Karpas-422 (cell line): ENCODE results near the gene COPG1. TPM values are rescaled to one million over a fixed set of nuclear protein-coding genes. Genes with fewer than 3 reads are reported as not detected.

ENCODE experiments used
- DNase-seq: peaks from one replicate; pipeline ENCODE4 v3.0.0-alpha.2; 2015
- H2AFZ ChIP-seq: fragments of 200-600 bp; sonication (generic); 2 replicates; pipeline ENCODE4 v1.6.1; 2014; ENCODE audit warnings: antibody characterized with exemption, low read length, mixed read lengths
- H3K27ac ChIP-seq: fragments of 200-600 bp; sonication (generic); 2 replicates; pipeline ENCODE4 v1.5.1; 2014; ENCODE audit warnings: mild to moderate bottlenecking, low read length, moderate library complexity
- H3K27me3 ChIP-seq: fragments of 200-600 bp; sonication (generic); 2 replicates; pipeline ENCODE4 v1.6.1; 2014; ENCODE audit warnings: low read length, mixed read lengths
- H3K36me3 ChIP-seq: fragments of 200-600 bp; sonication (generic); 2 replicates; pipeline ENCODE4 v1.6.1; 2014; ENCODE audit warnings: low read length, mixed read lengths; ENCODE audit not compliant: insufficient read depth
- H3K4me1 ChIP-seq: fragments of 200-600 bp; sonication (generic); 2 replicates; pipeline ENCODE4 v1.6.1; 2014; ENCODE audit warnings: mild to moderate bottlenecking, low read length, mixed read lengths
- H3K4me2 ChIP-seq: fragments of 200-600 bp; sonication (generic); 2 replicates; pipeline ENCODE4 v1.6.1; 2014; ENCODE audit warnings: low read length, low read depth, mild to moderate bottlenecking; ENCODE audit not compliant: poor library complexity, severe bottlenecking
- H3K4me3 ChIP-seq: fragments of 200-600 bp; sonication (generic); 2 replicates; pipeline ENCODE4 v1.5.1; 2014; ENCODE audit warnings: mild to moderate bottlenecking, antibody characterized with exemption, low read length, mixed read lengths
- H3K79me2 ChIP-seq: fragments of 200-600 bp; sonication (generic); 2 replicates; pipeline ENCODE4 v1.6.1; 2014; ENCODE audit warnings: mild to moderate bottlenecking, low read length, mixed read lengths
- H3K9ac ChIP-seq: fragments of 200-600 bp; sonication (generic); 2 replicates; pipeline ENCODE4 v1.6.0; 2014; ENCODE audit warnings: low read length
- H3K9me2 ChIP-seq: fragments of 200-600 bp; sonication (generic), shearing (Covaris generic); replicated peaks from 2 replicates; pipeline ENCODE4 v1.6.0; 2014; ENCODE audit warnings: mild to moderate bottlenecking, low read length, moderate library complexity; ENCODE audit not compliant: insufficient read depth
- H3K9me3 ChIP-seq: fragments of 300-700, 200-600 bp; sonication (generic); 2 replicates; pipeline ENCODE4 v1.6.1; 2014; ENCODE audit warnings: low read length, mixed read lengths
- H4K20me1 ChIP-seq: fragments of 200-600 bp; sonication (generic); 2 replicates; pipeline ENCODE4 v1.6.1; 2014; ENCODE audit warnings: mild to moderate bottlenecking, antibody characterized with exemption, low read length, low read depth; ENCODE audit not compliant: insufficient read depth
- total RNA-seq: library from RNA; depleted of rRNA; stranded (reverse); fragments of >200 nt; shearing (Covaris generic); gene quantifications from 2 replicates; pipeline ENCODE4 v1.2.3, GENCODE V29; 2014; ENCODE audit warnings: low replicate concordance

COPG1 gene
- total RNA-seq, 1 experiment from 2014 or later = 88.1 TPM

DNA sequence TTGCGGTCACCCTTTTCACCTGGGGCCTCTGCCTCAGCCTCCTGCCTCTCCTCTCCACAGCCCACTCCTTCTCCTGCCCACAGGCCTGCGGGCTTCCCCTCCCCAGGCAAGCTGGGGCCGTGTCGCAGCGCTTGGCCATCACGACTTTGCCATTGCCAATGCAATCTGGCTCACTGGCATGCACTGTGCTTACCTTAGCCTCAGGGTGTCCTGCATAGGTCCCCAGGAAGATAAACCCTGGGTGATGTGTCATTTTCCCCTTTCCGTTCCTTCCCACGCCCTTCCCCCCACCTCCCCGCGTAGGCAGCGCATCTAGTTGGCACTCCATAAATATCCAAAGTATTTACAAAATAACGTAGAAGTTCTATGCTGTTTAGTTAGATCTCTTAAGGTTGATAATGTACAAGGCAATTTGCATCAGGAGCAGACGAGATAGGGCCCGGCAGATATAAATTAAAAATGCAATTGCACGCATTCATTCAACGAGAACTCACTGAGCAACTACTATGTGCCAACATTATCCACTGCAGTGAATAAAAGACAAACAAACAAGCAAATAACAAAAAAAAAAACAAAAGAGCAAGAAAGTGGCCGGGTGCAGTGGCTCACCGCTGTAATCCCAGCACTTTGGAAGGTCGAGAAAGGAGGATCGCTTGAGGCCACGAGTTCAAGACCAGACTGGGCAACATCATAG is 973 bp upstream of the COPG1 start:
- DNase-seq = no peak
- Histone ChIP-seq H3K4me3 (peak overlapping the region; percentile 84), H3K4me1 (peaks cover 28% of the 10 kb centered on the region), H3K27me3 (no peaks in the 10 kb centered on the region), H3K4me2 (peak overlapping the region; percentile 86), H3K79me2 (peaks cover 23% of the 10 kb centered on the region), H3K9me2 (no peaks in the 10 kb centered on the region), H4K20me1 (no peaks in the 10 kb centered on the region), H2AFZ (no peak overlapping the region), H3K27ac (no peak overlapping the region), H3K36me3 (peaks cover 8% of the 10 kb centered on the region; the same call in 1 of the 2 replicates), H3K9me3 (no peaks in the 10 kb centered on the region), H3K9ac (peak overlapping the region; percentile 94)

DNA sequence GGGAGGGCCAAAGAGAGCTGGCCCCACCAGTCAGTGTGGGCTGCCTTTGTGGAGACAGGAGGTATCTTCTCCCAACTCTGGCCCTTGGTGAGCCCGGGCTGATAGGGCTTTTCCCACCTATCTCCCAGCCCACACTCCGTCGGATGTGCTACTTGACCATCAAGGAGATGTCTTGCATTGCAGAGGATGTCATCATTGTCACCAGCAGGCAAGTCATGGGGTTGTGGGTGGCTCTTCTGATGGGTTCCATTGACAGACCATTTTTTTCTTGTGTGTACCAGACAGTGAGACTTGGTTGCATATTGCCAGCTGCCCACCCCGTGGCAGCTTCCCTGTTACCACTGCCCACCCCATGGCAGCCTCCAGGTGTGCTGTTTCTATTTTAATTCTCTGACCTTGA is 3.3 kb downstream of the COPG1 start:
- H2AFZ ChIP-seq = no peak overlapping the region
- H3K4me3 ChIP-seq = no peak overlapping the region
- peaks cover 19% of the 10 kb centered on the region; the same call in 1 of the 2 replicates for H3K36me3 ChIP-seq
- H3K9ac ChIP-seq = no peak overlapping the region
- peaks cover 18% of the 10 kb centered on the region for H3K4me1 ChIP-seq
- no peak overlapping the region for H3K27ac ChIP-seq
- peaks cover 24% of the 10 kb centered on the region for H3K79me2 ChIP-seq
- no peak for DNase-seq
- no peak overlapping the region for H3K4me2 ChIP-seq
- no peaks in the 10 kb centered on the region; the same call in 1 of the 2 replicates for H4K20me1 ChIP-seq
- no peaks in the 10 kb centered on the region for H3K27me3 ChIP-seq
- no peaks in the 10 kb centered on the region for H3K9me3 ChIP-seq
- H3K9me2 ChIP-seq = no peaks in the 10 kb centered on the region

DNA sequence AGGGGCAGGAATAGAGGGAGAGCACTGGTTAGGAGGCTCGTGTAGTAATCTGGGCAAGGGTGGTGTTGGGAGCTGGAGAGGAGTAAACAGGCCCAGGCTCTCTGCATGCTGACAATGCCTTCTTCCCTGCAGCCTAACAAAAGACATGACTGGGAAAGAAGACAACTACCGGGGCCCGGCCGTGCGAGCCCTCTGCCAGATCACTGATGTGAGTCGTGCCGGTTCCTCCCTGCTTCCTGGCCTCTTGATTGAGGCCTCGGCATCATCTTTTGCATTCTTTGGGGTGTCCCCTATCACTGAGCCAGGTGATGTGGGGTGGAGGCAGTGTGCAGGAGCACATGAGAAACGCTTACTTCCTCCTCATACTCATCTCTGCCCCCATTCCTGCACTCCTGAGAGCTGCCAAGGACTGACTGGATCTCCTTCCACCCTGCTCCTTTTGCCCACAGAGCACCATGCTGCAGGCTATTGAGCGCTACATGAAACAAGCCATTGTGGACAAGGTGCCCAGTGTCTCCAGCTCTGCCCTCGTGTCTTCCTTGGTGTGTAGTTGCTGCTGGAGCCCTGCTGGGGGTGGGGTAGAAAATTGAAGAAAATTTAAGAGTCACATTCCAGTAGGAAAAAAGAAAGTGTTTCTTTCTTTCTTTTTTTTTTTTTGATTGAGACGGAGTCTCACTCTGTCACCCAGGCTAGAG is 5.3 kb downstream of the COPG1 start:
- H3K4me1 ChIP-seq = peaks cover 7% of the 10 kb centered on the region
- no peaks in the 10 kb centered on the region for H3K27me3 ChIP-seq
- no peak overlapping the region for H3K27ac ChIP-seq
- peaks cover 21% of the 10 kb centered on the region for H3K79me2 ChIP-seq
- H3K9ac ChIP-seq = no peak overlapping the region
- H3K9me3 ChIP-seq = no peaks in the 10 kb centered on the region
- H3K9me2 ChIP-seq = no peaks in the 10 kb centered on the region
- H3K4me2 ChIP-seq = no peak overlapping the region
- H3K4me3 ChIP-seq = no peak overlapping the region
- H2AFZ ChIP-seq = no peak overlapping the region
- H4K20me1 ChIP-seq = no peaks in the 10 kb centered on the region; the same call in 1 of the 2 replicates
- no peak for DNase-seq
- peaks cover 28% of the 10 kb centered on the region; the same call in 1 of the 2 replicates for H3K36me3 ChIP-seq

DNA sequence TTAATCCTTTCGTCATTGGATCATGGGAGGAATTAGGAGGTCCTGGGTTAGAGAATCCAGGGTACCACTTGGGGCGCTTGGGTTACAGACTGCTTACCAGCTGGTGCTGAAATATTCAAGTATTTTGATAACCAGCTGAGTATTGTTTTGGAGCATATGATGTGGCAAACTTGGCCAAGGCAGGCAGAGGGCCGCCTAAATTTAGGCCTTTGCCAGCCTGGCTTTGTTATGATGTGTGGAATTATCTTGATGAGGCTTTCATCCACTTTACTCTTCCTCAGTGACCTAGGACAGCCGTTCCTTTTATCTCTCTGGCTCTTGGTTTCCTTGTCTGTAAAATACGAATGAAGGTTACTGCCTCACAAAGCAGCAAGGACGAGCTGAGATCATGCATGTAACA is 6.9 kb downstream of the COPG1 start:
- Histone ChIP-seq H3K79me2 (peaks cover 10% of the 10 kb centered on the region; the same call in 1 of the 2 replicates), H3K27me3 (no peaks in the 10 kb centered on the region), H4K20me1 (no peaks in the 10 kb centered on the region; the same call in 1 of the 2 replicates), H3K36me3 (peaks cover 39% of the 10 kb centered on the region), H3K9ac (no peak overlapping the region), H2AFZ (no peak overlapping the region), H3K9me3 (no peaks in the 10 kb centered on the region), H3K4me1 (peaks cover 7% of the 10 kb centered on the region), H3K27ac (no peak overlapping the region), H3K9me2 (no peaks in the 10 kb centered on the region), H3K4me2 (no peak overlapping the region), H3K4me3 (no peak overlapping the region)
- no peak for DNase-seq

DNA sequence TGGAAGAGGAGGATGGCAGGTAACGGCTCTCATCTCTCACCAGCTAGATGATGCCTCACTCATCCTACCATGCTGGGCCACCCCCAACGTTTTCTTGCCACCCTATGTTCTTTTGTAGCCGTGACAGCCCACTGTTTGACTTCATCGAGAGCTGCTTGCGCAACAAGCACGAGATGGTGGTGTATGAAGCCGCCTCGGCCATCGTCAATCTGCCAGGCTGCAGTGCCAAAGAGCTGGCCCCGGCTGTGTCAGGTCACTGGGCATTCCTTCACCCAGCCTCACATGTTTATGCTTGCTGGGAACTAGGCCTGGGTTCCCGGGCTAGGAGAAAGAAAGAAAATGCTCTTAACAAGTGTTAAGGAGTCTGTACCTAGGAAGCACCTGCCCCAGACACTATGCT is 8.2 kb downstream of the COPG1 start:
- Histone ChIP-seq H3K9ac (no peak overlapping the region), H3K4me2 (no peak overlapping the region), H3K9me3 (no peaks in the 10 kb centered on the region), H4K20me1 (no peaks in the 10 kb centered on the region; the same call in 1 of the 2 replicates), H3K27ac (no peak overlapping the region), H3K79me2 (peaks cover 6% of the 10 kb centered on the region; the same call in 1 of the 2 replicates), H3K4me3 (no peak overlapping the region), H2AFZ (no peak overlapping the region), H3K4me1 (peaks cover 15% of the 10 kb centered on the region), H3K27me3 (no peaks in the 10 kb centered on the region), H3K36me3 (peaks cover 47% of the 10 kb centered on the region), H3K9me2 (no peaks in the 10 kb centered on the region)
- no peak for DNase-seq

DNA sequence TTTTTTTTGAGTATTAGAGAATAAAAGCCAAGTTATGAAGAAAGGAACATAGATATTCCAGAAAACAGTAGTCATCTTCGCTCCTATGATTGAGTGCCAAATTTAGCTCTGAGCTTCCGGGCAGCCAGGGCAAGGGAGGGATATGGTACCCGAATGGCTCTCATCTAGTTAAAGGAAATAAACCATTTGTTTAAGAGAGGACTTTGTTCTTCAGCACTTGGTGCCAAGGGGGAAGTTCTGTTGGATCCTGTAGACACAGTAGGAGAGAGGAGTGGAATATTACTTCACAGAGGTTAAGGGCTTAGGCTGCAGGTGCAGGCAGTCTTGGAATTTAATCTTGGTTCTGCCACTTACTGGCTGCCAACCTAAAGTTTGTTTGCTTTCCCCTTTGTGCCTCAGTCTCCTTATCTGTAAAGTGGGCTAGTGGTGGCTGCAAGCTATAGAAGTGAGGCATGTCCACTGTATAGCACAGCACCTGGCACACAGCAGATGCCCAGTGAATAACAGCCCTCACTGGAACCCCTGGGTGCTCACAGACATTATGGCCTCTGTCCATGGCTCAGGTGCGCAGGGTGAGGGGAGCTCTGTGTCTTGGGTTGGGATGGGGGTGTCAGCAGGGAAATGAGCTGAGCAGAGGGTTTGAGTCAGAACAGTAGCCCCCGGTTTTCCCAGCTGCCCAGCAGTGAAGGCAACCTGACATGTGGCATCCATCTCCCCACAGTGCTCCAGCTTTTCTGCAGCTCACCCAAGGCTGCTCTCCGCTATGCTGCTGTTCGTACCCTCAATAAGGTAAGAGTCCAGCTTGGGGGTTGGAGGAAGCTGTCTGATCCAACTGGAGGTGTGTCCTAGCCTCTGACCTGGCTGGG is 10.4 kb downstream of the COPG1 start:
- peaks cover 15% of the 10 kb centered on the region for H3K4me1 ChIP-seq
- H4K20me1 ChIP-seq = no peaks in the 10 kb centered on the region; the same call in 1 of the 2 replicates
- H3K27me3 ChIP-seq = no peaks in the 10 kb centered on the region
- H2AFZ ChIP-seq = no peak overlapping the region
- H3K79me2 ChIP-seq = no peaks in the 10 kb centered on the region
- peak; percentile 36 for DNase-seq
- no peak overlapping the region for H3K4me2 ChIP-seq
- H3K9me2 ChIP-seq = no peaks in the 10 kb centered on the region
- H3K4me3 ChIP-seq = no peak overlapping the region
- peaks cover 44% of the 10 kb centered on the region for H3K36me3 ChIP-seq
- H3K9me3 ChIP-seq = no peaks in the 10 kb centered on the region
- no peak overlapping the region for H3K9ac ChIP-seq
- no peak overlapping the region for H3K27ac ChIP-seq

DNA sequence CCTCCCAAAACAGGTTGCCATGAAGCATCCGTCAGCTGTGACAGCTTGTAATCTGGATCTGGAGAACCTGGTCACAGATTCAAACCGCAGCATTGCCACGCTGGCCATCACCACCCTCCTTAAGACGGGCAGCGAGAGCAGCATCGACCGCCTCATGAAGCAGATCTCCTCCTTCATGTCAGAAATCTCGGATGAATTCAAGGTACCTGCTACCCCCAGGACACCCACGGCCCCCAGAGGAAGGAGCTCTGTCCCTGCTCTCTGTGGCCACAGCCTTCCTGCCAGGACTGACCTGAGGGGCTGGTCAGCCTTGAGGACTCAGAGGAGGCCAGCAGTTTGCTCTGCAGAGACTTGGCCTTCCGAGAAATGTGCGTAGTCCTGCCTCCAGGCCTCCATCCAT is 11.2 kb downstream of the COPG1 start:
- Histone ChIP-seq H3K4me1 (peaks cover 15% of the 10 kb centered on the region), H4K20me1 (no peaks in the 10 kb centered on the region; the same call in 1 of the 2 replicates), H3K27ac (no peak overlapping the region), H3K4me3 (no peak overlapping the region), H2AFZ (no peak overlapping the region), H3K4me2 (no peak overlapping the region), H3K9ac (no peak overlapping the region), H3K79me2 (no peaks in the 10 kb centered on the region), H3K27me3 (no peaks in the 10 kb centered on the region), H3K9me2 (no peaks in the 10 kb centered on the region), H3K36me3 (peaks cover 47% of the 10 kb centered on the region), H3K9me3 (no peaks in the 10 kb centered on the region)
- no peak for DNase-seq

DNA sequence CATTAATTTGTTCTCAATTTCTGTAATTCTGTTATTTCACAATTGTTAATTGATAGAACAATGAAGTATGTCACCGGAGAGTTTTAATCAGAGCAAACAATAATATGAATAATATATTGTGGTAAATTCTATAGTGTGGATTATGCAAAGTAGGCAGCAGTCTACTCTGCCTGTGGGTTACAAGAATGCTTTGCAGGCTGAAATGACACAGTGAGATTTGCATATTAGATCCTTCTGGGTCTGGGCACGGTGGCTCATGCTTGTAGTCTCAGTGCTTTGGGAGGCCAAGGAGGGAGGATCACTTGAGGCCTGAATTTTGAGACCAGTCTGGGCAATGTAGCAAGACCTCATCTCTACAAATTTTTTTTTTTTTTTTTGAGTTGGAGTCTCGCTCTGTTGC is 12.5 kb downstream of the COPG1 start:
- Histone ChIP-seq H3K9me3 (no peaks in the 10 kb centered on the region), H4K20me1 (no peaks in the 10 kb centered on the region)
- peak; percentile 61 for DNase-seq

More for the DNA sequence above, 12.5 kb downstream of the COPG1 start:
- H3K4me2 ChIP-seq = no peak overlapping the region
- H3K4me1 ChIP-seq = peaks cover 15% of the 10 kb centered on the region
- peaks cover 48% of the 10 kb centered on the region for H3K36me3 ChIP-seq
- H3K27me3 ChIP-seq = no peaks in the 10 kb centered on the region
- no peak overlapping the region for H2AFZ ChIP-seq
- H3K27ac ChIP-seq = 0 out of 2 replicates have a peak overlapping the region, but pooled peaks have one; percentile 9
- H3K4me3 ChIP-seq = no peak overlapping the region
- H3K9ac ChIP-seq = no peak overlapping the region
- no peaks in the 10 kb centered on the region for H3K79me2 ChIP-seq
- no peaks in the 10 kb centered on the region for H3K9me2 ChIP-seq
